LNCAP (cell line): ENCODE measurements around the gene ADGRD1.

ENCODE experiments used
- CTCF ChIP-seq: fragments of 450-650 bp; IDR thresholded peaks from 2 replicates; pipeline ENCODE4 v1.5.1; 2017; ENCODE audit warnings: mild to moderate bottlenecking

The ADGRD1 gene

GRCh38 chr12:131104463-131105350, 151.0 kb downstream of the ADGRD1 start:
- TF ChIP-seq CTCF: peak; percentile 97

GRCh38 chr12:131105351-131105735, 151.6 kb downstream of the ADGRD1 start:
- TF ChIP-seq CTCF: no peak

GRCh38 chr12:131105736-131106348, 152.1 kb downstream of the ADGRD1 start:
- TF ChIP-seq CTCF: no peak

GRCh38 chr12:131106349-131106941, 152.7 kb downstream of the ADGRD1 start:
- TF ChIP-seq CTCF: no peak

GRCh38 chr12:131108177-131108955, 154.7 kb downstream of the ADGRD1 start:
- no peak for TF ChIP-seq CTCF

GRCh38 chr12:131111446-131111845, 157.7 kb downstream of the ADGRD1 start:
- no peak for TF ChIP-seq CTCF

- TF ChIP-seq CTCF: no peak
Observed at GRCh38 chr12:131112021-131112420, 158.3 kb downstream of the ADGRD1 start.
